Head of caudate nucleus (tissue), 42 donors: ENCODE data around the gene SKI.

Experiments used
- DNase-seq, 42 donors: peaks; one replicate each; pipeline versions ENCODE4 v3.0.0 to v3.0.0-alpha.2; 2020 to 2021; ENCODE audit warnings: mixed read lengths in 7 of 42
- intact Hi-C: fragments of 100-400 bp; cut with DNase I; formaldehyde crosslinking; loops from one replicate; pipeline ENCODE4 v1.15.0; 2022

SKI gene

GRCh38 chr1:2358072-2358471, 130.0 kb downstream of the SKI start:
- no peak for DNase-seq
- intact Hi-C loops = no loop called here

- intact Hi-C loops = no loop called here
- DNase-seq = no peak
Observed at GRCh38 chr1:2358651-2359640, 130.8 kb downstream of the SKI start.
